Kidney (tissue), 14 donors: ENCODE results near the gene KIF21B. TPM values are rescaled to one million over a fixed set of nuclear protein-coding genes. Genes with fewer than 3 reads are reported as not detected.
A peak's percentile ranks its signal among the peaks of the same experiment; 100 is the strongest.

Experiments used
- DNase-seq, 5 donors: peaks; one replicate each; pipeline ENCODE4 v3.0.0-alpha.2; 2013 to 2020
- FAIRE-seq: peaks from 2 replicates; lab custom pipeline; 2012; peaks lifted over from hg19 to GRCh38; lab: Jason Lieb, UNC
- H3K27ac ChIP-seq, 2 donors: one replicate each; pipeline ENCODE4 v1.7.0; 2013; ENCODE audit warnings: low read depth in 2 of 2, low read length in 2 of 2, inconsistent platforms in 1 of 2
- H3K27me3 ChIP-seq: one replicate; pipeline ENCODE4 v1.7.1; 2013; ENCODE audit warnings: low read length, inconsistent platforms; ENCODE audit not compliant: control insufficient read depth, insufficient read depth
- H3K36me3 ChIP-seq, 3 donors: one replicate each; pipeline versions ENCODE4 v1.7.0 to v1.7.1; 2013; ENCODE audit warnings: low read length in 3 of 3, control low read depth in 1 of 3, inconsistent platforms in 1 of 3; ENCODE audit not compliant: insufficient read depth in 3 of 3, control insufficient read depth in 2 of 3
- H3K4me1 ChIP-seq, 3 donors: one replicate each; pipeline versions ENCODE4 v1.7.0 to v1.7.1; 2013; ENCODE audit warnings: low read length in 3 of 3, inconsistent platforms in 1 of 3, low read depth in 1 of 3; ENCODE audit not compliant: control insufficient read depth in 2 of 3, insufficient read depth in 2 of 3
- H3K4me3 ChIP-seq, 3 donors: one replicate each; pipeline versions ENCODE4 v1.7.0 to v1.8.1; 2013; ENCODE audit warnings: low read length in 3 of 3, control low read depth in 1 of 3, inconsistent platforms in 1 of 3
- H3K9ac ChIP-seq, 3 donors: one replicate each; pipeline versions ENCODE4 v1.7.0 to v1.7.1; 2013; ENCODE audit warnings: low read length in 3 of 3, control low read depth in 1 of 3, inconsistent platforms in 1 of 3
- H3K9me3 ChIP-seq, 3 donors: one replicate each; pipeline versions ENCODE4 v1.7.0 to v1.7.1; 2013; ENCODE audit warnings: low read length in 3 of 3, control low read depth in 1 of 3, inconsistent platforms in 1 of 3; ENCODE audit not compliant: control insufficient read depth in 2 of 3, insufficient read depth in 1 of 3
- intact Hi-C: fragments of 100-400 bp; cut with DNase I; formaldehyde crosslinking; loops from one replicate; pipeline ENCODE4 v1.11.1; 2022
- polyA plus RNA-seq: library from polyadenylated mRNA; stranded (reverse); fragments of 350-450 nt; fragmentation: Illumina TruSeq; extraction: RNeasy Lipid Tissue Mini Kit (QIAGEN cat#74804); gene quantifications from one replicate; pipeline ENCODE4 v1.2.3, GENCODE V29; 2014; ENCODE audit warnings: low read depth, low replicate concordance; ENCODE audit not compliant: insufficient read depth
- total RNA-seq: library from RNA; stranded (reverse); fragmentation: NEBNext Ultra II Directional; extraction: Animal tissue kit (Norgen Biotek cat#: 25700); gene quantifications from one replicate; pipeline ENCODE4 v1.2.1, GENCODE V29; 2021
- TF ChIP-seq, protein P1 (sequence below): IDR thresholded peaks from 3 replicates; pipeline ENCODE4 v1.5.1; 2012; ENCODE audit warnings: mild to moderate bottlenecking, moderate library complexity, borderline replicate concordance; ENCODE audit not compliant: insufficient read depth; ENCODE audit errors: extremely low read depth
- donor health status: control.
- donor health status: control.
- donor health status: control.
- donor health status: control.
- donor health status: control.
- donor health status: DM: yes; HTN: yes; CAD: no.
- donor health status: Normal renal cell carcinoma (clear cell type).

KIF21B gene
- total and polyA plus RNA-seq, 2 donors from 2014 or later: 0.19 to 5.6 TPM

- FAIRE-seq (no peak), DNase-seq (no peak)
- H3K27me3 ChIP-seq: no peaks in the 10 kb centered on the region
- H3K36me3 ChIP-seq: no peaks in the 10 kb centered on the region
- H3K4me1 ChIP-seq: no peaks in the 10 kb centered on the region
- H3K27ac ChIP-seq: no peak overlapping the region
- intact Hi-C loops: no loop called here
- peaks cover 0 to 7% (median 0%) of the 10 kb centered on the region in 3 donors for H3K9me3 ChIP-seq
- TF ChIP-seq, protein P1, sequence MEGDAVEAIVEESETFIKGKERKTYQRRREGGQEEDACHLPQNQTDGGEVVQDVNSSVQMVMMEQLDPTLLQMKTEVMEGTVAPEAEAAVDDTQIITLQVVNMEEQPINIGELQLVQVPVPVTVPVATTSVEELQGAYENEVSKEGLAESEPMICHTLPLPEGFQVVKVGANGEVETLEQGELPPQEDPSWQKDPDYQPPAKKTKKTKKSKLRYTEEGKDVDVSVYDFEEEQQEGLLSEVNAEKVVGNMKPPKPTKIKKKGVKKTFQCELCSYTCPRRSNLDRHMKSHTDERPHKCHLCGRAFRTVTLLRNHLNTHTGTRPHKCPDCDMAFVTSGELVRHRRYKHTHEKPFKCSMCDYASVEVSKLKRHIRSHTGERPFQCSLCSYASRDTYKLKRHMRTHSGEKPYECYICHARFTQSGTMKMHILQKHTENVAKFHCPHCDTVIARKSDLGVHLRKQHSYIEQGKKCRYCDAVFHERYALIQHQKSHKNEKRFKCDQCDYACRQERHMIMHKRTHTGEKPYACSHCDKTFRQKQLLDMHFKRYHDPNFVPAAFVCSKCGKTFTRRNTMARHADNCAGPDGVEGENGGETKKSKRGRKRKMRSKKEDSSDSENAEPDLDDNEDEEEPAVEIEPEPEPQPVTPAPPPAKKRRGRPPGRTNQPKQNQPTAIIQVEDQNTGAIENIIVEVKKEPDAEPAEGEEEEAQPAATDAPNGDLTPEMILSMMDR: no peak
- H3K9ac ChIP-seq: no peak overlapping the region
- no peak overlapping the region for H3K4me3 ChIP-seq
Measured at GRCh38 chr1:200980873-200981272, 42.6 kb downstream of the KIF21B start.

- no peak for FAIRE-seq
- TF ChIP-seq, protein P1: no peak
Measured at GRCh38 chr1:200980452-200980772, 43.1 kb downstream of the KIF21B start.

DNA sequence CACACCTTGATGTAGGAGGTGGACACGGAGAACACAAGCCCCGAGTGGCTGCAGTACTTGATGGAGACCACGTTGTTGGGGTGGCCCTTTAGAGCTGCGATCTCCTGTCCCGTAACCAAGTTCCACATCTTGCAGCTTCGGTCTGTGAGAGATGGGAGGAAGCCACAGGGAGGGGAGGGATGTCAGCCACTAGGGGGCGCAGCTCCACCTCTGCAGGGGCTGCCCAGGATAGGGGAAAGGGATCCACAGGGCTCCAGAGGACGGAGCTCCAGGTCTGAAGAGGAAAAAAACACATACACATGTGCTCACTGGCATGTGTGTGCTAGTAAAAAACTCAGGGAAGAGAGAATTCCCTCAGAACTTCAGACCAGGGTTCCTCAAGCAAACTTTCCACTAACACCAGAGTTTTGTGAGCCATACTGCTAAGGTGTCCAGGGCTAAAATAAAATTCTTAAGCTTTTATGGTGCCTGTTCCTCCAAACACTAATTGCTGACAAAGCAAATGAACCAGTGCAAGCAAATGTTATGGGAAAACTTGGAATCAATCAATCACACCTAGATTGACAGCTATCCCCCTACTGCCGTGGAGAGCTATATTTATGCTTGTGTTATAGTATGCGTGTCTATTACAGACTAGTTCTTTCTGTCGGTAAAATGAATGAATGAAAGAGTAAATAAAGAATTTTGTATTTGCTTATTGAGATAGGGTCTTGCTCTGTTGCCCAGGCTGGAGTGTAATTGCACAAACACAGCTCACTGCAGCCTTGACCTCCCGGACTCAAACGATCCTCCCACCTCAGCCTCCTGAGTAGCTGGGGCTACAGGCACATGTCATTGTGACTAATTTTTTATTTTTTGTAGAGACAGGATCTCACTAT lies 43.7 kb downstream of the KIF21B start:
- Histone ChIP-seq H3K27me3 (no peaks in the 10 kb centered on the region), H3K9me3 (peaks cover 0 to 7% (median 0%) of the 10 kb centered on the region in 3 donors), H3K4me1 (no peaks in the 10 kb centered on the region), H3K4me3 (no peak overlapping the region), H3K27ac (no peak overlapping the region), H3K9ac (no peak overlapping the region), H3K36me3 (no peaks in the 10 kb centered on the region)
- intact Hi-C loops: no loop called here
- TF ChIP-seq, protein P1: peak; percentile 11
- FAIRE-seq: no peak
- DNase-seq: no peak

More at GRCh38 chr1:200980452-200980772, 43.1 kb downstream of the KIF21B start:
- Histone ChIP-seq H3K9me3 (peaks cover 0 to 7% (median 0%) of the 10 kb centered on the region in 3 donors), H3K4me3 (no peak overlapping the region), H3K27ac (no peak overlapping the region), H3K27me3 (no peaks in the 10 kb centered on the region), H3K36me3 (no peaks in the 10 kb centered on the region), H3K9ac (no peak overlapping the region), H3K4me1 (no peaks in the 10 kb centered on the region)
- intact Hi-C loops: no loop called here
- no peak for DNase-seq
